Hepatocyte (in vitro differentiated cells): ENCODE data around the gene CYP1A2. TPM values are rescaled to one million over a fixed set of nuclear protein-coding genes. Genes with fewer than 3 reads are reported as not detected.

Source experiments
- DNase-seq: peaks from one replicate; pipeline ENCODE4 v3.0.0-alpha.2; 2016; ENCODE audit warnings: low spot score
- H2AFZ ChIP-seq: fragments of 200-600 bp; sonication (generic); 2 replicates; pipeline ENCODE4 v1.6.0; 2016; ENCODE audit warnings: antibody characterized with exemption, mild to moderate bottlenecking
- H3K27ac ChIP-seq: fragments of 200-600 bp; sonication (generic); 2 replicates; pipeline ENCODE4 v1.5.1; 2016; ENCODE audit warnings: mild to moderate bottlenecking
- H3K27me3 ChIP-seq: fragments of 200-600 bp; sonication (generic); 2 replicates; pipeline ENCODE4 v1.6.1; 2016
- H3K36me3 ChIP-seq: fragments of 200-600 bp; sonication (generic); replicated peaks from 2 replicates; pipeline ENCODE4 v1.5.1; 2016; ENCODE audit warnings: low read depth; ENCODE audit not compliant: insufficient read depth
- H3K4me1 ChIP-seq: fragments of 200-600 bp; sonication (generic); 2 replicates; pipeline ENCODE4 v1.5.1; 2016; ENCODE audit warnings: mild to moderate bottlenecking, moderate library complexity; ENCODE audit not compliant: insufficient read depth
- H3K4me2 ChIP-seq: fragments of 200-600 bp; sonication (generic); 2 replicates; pipeline ENCODE4 v1.6.0; 2016
- H3K4me3 ChIP-seq: fragments of 200-600 bp; sonication (generic); 2 replicates; pipeline ENCODE4 v1.5.1; 2016; ENCODE audit warnings: mild to moderate bottlenecking
- H3K79me2 ChIP-seq: fragments of 200-600 bp; sonication (generic); 2 replicates; pipeline ENCODE4 v1.6.0; 2017; ENCODE audit warnings: mild to moderate bottlenecking
- H3K9me2 ChIP-seq: fragments of 200-600 bp; sonication (generic); replicated peaks from 2 replicates; pipeline ENCODE4 v1.6.0; 2017; ENCODE audit warnings: mild to moderate bottlenecking; ENCODE audit not compliant: insufficient read depth
- H3K9me3 ChIP-seq: fragments of 200-600 bp; sonication (generic); 2 replicates; pipeline ENCODE4 v1.5.1; 2016; ENCODE audit warnings: low read depth, mild to moderate bottlenecking
- H4K20me1 ChIP-seq: fragments of 200-600 bp; sonication (generic); 2 replicates; pipeline ENCODE4 v1.6.0; 2016; ENCODE audit warnings: mild to moderate bottlenecking; ENCODE audit not compliant: insufficient read depth, poor library complexity, severe bottlenecking
- EZH2 ChIP-seq: fragments of 200-600 bp; sonication (generic); IDR thresholded peaks from 2 replicates; pipeline ENCODE4 v1.6.1; 2016; ENCODE audit warnings: antibody characterized with exemption, mild to moderate bottlenecking, borderline replicate concordance
- EZH2phosphoT487 ChIP-seq: fragments of 200-600 bp; sonication (generic); IDR thresholded peaks from one replicate; pipeline ENCODE4 v1.6.1; 2018; ENCODE audit warnings: antibody characterized with exemption, mild to moderate bottlenecking, low read depth, moderate library complexity; ENCODE audit not compliant: unreplicated experiment, severe bottlenecking
- WGBS: methylation state at CpG from one replicate; pipeline ENCODE4 v1.1.6; 2016; ENCODE audit warnings: low lambda C conversion rate; ENCODE audit errors: missing lambda C conversion rate; 5-methylcytosine and 5-hydroxymethylcytosine counted together
- polyA plus RNA-seq: library from polyadenylated mRNA; unstranded; fragments of >200 nt; fragmentation: Nextera tagmentation; extraction: Ambion mirVana; gene quantifications from 2 replicates; pipeline ENCODE4 v1.2.1, GENCODE V29; 2016
- total RNA-seq: library from RNA; depleted of rRNA; stranded (reverse); fragments of >200 nt; gene quantifications from 2 replicates; pipeline ENCODE4 v1.2.3, GENCODE V29; 2014
- TF ChIP-seq, protein P1 (sequence below): fragments of 200-600 bp; sonication (generic); IDR thresholded peaks from 2 replicates; pipeline ENCODE4 v1.5.1; 2016; ENCODE audit warnings: antibody characterized with exemption, mild to moderate bottlenecking; ENCODE audit not compliant: poor library complexity

Gene CYP1A2
- total and polyA plus RNA-seq, 2 experiments from 2014 or later = 0.17 TPM; not detected in 1

DNA sequence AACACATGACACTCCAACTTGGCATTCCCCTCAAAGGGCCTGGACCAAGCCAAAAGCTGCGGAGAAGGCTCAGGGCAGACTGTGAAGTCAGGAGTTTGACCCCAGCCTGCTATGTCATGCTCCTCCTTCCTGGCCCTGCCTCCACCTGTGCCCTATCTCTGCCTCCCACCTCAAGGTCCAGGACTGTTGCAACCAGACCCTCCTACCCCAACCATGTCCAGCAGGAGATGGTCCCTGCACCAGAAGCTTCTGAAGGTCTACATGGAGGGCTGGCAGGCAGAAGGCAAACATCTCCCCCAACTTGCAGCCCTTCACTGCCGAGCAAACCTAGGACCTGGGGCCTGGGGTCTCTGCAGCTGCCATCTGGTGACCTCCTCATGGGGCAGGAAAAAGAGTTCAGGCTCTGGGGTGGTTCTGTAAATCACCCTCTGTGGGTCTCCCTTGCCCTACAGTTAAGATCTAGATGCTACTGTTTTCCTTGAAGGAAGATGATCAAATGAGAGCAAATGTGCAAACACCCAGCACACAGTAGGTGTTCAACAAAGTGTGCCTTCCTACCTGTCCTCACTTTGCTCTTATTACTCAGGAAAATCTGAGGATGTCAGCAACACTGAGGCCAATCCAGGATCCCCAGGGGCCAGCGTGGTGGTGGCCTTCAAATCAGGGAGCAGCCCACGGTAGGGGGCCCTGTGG lies 21.7 kb downstream of the CYP1A2 start:
- no peaks in the 10 kb centered on the region for H3K36me3 ChIP-seq
- H3K9me2 ChIP-seq = no peaks in the 10 kb centered on the region
- H3K9me3 ChIP-seq = no peaks in the 10 kb centered on the region
- no peaks in the 10 kb centered on the region for H4K20me1 ChIP-seq
- H3K79me2 ChIP-seq = no peaks in the 10 kb centered on the region
- TF ChIP-seq EZH2phosphoT487 = no peak
- TF ChIP-seq EZH2 = no peak
- TF ChIP-seq, protein P1, sequence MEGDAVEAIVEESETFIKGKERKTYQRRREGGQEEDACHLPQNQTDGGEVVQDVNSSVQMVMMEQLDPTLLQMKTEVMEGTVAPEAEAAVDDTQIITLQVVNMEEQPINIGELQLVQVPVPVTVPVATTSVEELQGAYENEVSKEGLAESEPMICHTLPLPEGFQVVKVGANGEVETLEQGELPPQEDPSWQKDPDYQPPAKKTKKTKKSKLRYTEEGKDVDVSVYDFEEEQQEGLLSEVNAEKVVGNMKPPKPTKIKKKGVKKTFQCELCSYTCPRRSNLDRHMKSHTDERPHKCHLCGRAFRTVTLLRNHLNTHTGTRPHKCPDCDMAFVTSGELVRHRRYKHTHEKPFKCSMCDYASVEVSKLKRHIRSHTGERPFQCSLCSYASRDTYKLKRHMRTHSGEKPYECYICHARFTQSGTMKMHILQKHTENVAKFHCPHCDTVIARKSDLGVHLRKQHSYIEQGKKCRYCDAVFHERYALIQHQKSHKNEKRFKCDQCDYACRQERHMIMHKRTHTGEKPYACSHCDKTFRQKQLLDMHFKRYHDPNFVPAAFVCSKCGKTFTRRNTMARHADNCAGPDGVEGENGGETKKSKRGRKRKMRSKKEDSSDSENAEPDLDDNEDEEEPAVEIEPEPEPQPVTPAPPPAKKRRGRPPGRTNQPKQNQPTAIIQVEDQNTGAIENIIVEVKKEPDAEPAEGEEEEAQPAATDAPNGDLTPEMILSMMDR = no peak
- no peak overlapping the region for H3K27ac ChIP-seq
- no peak overlapping the region for H3K4me2 ChIP-seq
- no peak overlapping the region for H2AFZ ChIP-seq
- H3K27me3 ChIP-seq = no peaks in the 10 kb centered on the region
- no peak overlapping the region for H3K4me3 ChIP-seq
- no peaks in the 10 kb centered on the region for H3K4me1 ChIP-seq
- DNase-seq = no peak
- 76% methylated on average over 4 of the region's 4 CpGs for WGBS

DNA sequence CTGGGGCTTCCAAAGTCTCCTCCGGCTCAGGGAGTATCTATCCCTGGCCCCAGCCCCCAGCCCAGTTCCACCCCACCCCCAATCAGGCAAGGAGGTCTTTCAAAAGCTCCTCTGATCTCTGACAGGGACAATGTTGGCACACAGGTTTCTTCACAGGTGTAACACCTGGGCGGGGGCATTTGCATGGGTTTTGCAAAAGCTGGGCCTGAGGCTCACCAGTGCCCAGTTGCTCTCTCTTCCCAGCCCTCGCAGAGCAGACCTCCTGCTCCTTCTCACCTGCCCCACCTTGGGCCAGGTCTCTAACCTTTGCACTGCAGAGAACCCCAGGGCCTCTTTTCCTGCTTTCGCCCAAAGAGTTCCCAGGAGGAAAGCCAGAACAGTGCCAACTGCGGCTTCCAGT lies 24.7 kb downstream of the CYP1A2 start:
- Histone ChIP-seq H3K27ac (no peak overlapping the region), H3K4me3 (no peak overlapping the region), H2AFZ (no peak overlapping the region), H3K4me2 (no peak overlapping the region), H3K9me3 (no peaks in the 10 kb centered on the region), H3K27me3 (no peaks in the 10 kb centered on the region), H3K79me2 (no peaks in the 10 kb centered on the region), H3K36me3 (no peaks in the 10 kb centered on the region), H3K9me2 (no peaks in the 10 kb centered on the region), H4K20me1 (no peaks in the 10 kb centered on the region), H3K4me1 (no peaks in the 10 kb centered on the region)
- DNase-seq = no peak
- TF ChIP-seq EZH2phosphoT487 (no peak), EZH2 (no peak)
- TF ChIP-seq, protein P1 = no peak
- WGBS = 79% methylated on average over 5 of the region's 5 CpGs

DNA sequence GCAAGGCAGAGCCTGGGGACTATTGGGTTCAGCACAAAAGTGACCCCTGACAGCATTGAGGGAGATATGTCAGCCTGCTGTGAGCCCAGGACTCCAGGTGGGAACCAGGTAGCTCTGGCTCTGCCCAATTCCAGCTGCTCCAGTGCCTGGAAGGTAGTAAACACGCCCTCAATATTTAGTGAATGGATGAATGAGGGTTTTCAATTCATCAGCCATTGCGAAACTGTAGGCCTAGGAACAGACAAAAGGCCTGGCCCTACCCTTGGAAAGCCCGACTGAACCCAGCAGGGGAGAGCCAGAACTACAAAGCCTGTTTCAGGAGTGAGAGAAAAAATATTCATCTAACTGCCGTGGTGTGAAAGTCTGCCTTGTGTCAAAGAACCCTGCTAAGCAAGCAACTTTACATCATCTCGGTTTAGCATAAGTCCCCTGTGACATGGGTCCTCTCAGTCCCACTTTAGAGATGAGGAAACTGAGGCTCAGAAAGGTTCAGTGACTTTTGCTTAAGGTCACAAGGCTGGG lies 25.1 kb downstream of the CYP1A2 start:
- no peaks in the 10 kb centered on the region for H3K9me3 ChIP-seq
- TF ChIP-seq, protein P1 = no peak
- TF ChIP-seq EZH2phosphoT487 (no peak), EZH2 (no peak)
- H3K9me2 ChIP-seq = no peaks in the 10 kb centered on the region
- peaks cover 2% of the 10 kb centered on the region for H3K4me1 ChIP-seq
- H3K4me2 ChIP-seq = no peak overlapping the region
- WGBS = 58% methylated on average over 5 of the region's 5 CpGs
- H3K27me3 ChIP-seq = no peaks in the 10 kb centered on the region
- H4K20me1 ChIP-seq = no peaks in the 10 kb centered on the region
- H3K27ac ChIP-seq = no peak overlapping the region
- no peak overlapping the region for H3K4me3 ChIP-seq
- no peaks in the 10 kb centered on the region for H3K36me3 ChIP-seq
- DNase-seq = no peak
- H2AFZ ChIP-seq = no peak overlapping the region
- no peaks in the 10 kb centered on the region for H3K79me2 ChIP-seq
